OCI-LY1 (cell line): ENCODE results near the gene STAU1.

Source experiments
- H2AFZ ChIP-seq: fragments of 200-600 bp; sonication (generic), shearing (Covaris generic); 2 replicates; pipeline ENCODE4 v1.6.0; 2014; ENCODE audit warnings: antibody characterized with exemption, mild to moderate bottlenecking, low read length
- H3F3A ChIP-seq: fragments of 200-600 bp; sonication (generic), shearing (Covaris generic); 2 replicates; pipeline ENCODE4 v1.6.0; 2014; ENCODE audit warnings: mild to moderate bottlenecking, antibody characterized with exemption, low read length, moderate library complexity; ENCODE audit not compliant: insufficient read depth
- H3K27ac ChIP-seq: fragments of 200-600 bp; sonication (generic); 2 replicates; pipeline ENCODE4 v1.5.1; 2014; ENCODE audit warnings: low read length, mixed run types, mild to moderate bottlenecking, low read depth; ENCODE audit not compliant: poor library complexity, severe bottlenecking
- H3K27me3 ChIP-seq: fragments of 200-600 bp; sonication (generic); 2 replicates; pipeline ENCODE4 v1.6.0; 2014; ENCODE audit warnings: antibody characterized with exemption, mild to moderate bottlenecking, low read length, moderate library complexity; ENCODE audit not compliant: insufficient read depth
- H3K36me3 ChIP-seq: fragments of 200-600 bp; sonication (generic); 2 replicates; pipeline ENCODE4 v1.6.1; 2014; ENCODE audit warnings: mild to moderate bottlenecking, antibody characterized with exemption, low read length, moderate library complexity, mixed read lengths; ENCODE audit not compliant: insufficient read depth
- H3K4me1 ChIP-seq: fragments of 200-600 bp; sonication (generic); 2 replicates; pipeline ENCODE4 v1.5.1; 2014; ENCODE audit warnings: mild to moderate bottlenecking, low read length, moderate library complexity; ENCODE audit not compliant: insufficient read depth, severe bottlenecking
- H3K4me2 ChIP-seq: fragments of 200-600 bp; sonication (generic), shearing (Covaris generic); 2 replicates; pipeline ENCODE4 v1.6.1; 2014; ENCODE audit warnings: low read length
- H3K4me3 ChIP-seq: fragments of 200-600 bp; sonication (generic); 2 replicates; pipeline ENCODE4 v1.5.1; 2014; ENCODE audit warnings: low read length, low read depth, mild to moderate bottlenecking, mixed read lengths; ENCODE audit not compliant: poor library complexity, severe bottlenecking
- H3K79me2 ChIP-seq: fragments of 200-600 bp; shearing (Covaris generic); 2 replicates; pipeline ENCODE4 v1.6.1; 2016; ENCODE audit warnings: mixed run types, low read length, mixed read lengths; ENCODE audit not compliant: insufficient read depth
- H3K9ac ChIP-seq: fragments of 200-600 bp; sonication (generic), shearing (Covaris generic); 2 replicates; pipeline ENCODE4 v1.6.1; 2014; ENCODE audit warnings: mild to moderate bottlenecking, low read length, mixed read lengths
- H3K9me2 ChIP-seq: fragments of 200-600 bp; sonication (generic), shearing (Covaris generic); 2 replicates; pipeline ENCODE4 v1.6.1; 2014; ENCODE audit warnings: low read depth, mild to moderate bottlenecking, low read length, mixed read lengths
- H3K9me3 ChIP-seq: fragments of 200-600 bp; shearing (Covaris generic); 2 replicates; pipeline ENCODE4 v1.6.1; 2014; ENCODE audit warnings: low read length, mixed read lengths
- H4K20me1 ChIP-seq: fragments of 200-600 bp; sonication (generic), shearing (Covaris generic); 2 replicates; pipeline ENCODE4 v1.6.0; 2016; ENCODE audit warnings: mild to moderate bottlenecking, low read length; ENCODE audit not compliant: insufficient read depth
- EZH2 ChIP-seq: fragments of 200-600 bp; sonication (generic), shearing (Covaris generic); IDR thresholded peaks from 2 replicates; pipeline ENCODE4 v1.8.0; 2017; ENCODE audit warnings: borderline replicate concordance, mixed run types, mild to moderate bottlenecking, antibody characterized with exemption, low read length, moderate library complexity, mixed read lengths
- TF ChIP-seq, protein P1 (sequence below): fragments of 200-600 bp; sonication (generic), shearing (Covaris generic); IDR thresholded peaks from 2 replicates; pipeline ENCODE4 v1.5.1; 2017; ENCODE audit warnings: mild to moderate bottlenecking, antibody characterized with exemption, low read length, moderate library complexity, mixed read lengths

The STAU1 gene

DNA sequence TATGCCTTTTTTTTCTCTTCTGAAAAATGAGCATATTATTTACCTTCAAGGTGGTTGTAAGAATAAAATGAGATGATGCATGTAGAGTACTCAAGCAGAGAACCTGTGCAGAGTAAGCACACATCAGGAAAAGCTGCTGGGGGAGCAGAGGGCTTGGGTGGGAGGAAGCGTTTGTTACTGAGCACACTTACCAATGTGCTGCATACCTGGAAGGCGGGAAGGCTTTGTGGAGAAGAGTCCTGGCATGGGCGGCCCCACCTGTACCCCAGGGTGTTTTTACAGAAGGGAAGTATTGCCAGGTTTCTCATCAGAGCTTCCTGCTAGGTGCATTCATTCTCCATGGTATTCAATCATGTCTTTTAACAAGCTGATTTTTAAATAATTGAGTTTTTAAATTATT, 89.1 kb downstream of the STAU1 start:
- Histone ChIP-seq H3K27ac (no peak overlapping the region), H4K20me1 (no peaks in the 10 kb centered on the region), H3K4me2 (no peak overlapping the region), H3K9me3 (no peaks in the 10 kb centered on the region), H3K4me3 (no peak overlapping the region), H3K79me2 (no peaks in the 10 kb centered on the region), H3K4me1 (no peaks in the 10 kb centered on the region), H3K36me3 (peaks cover 89% of the 10 kb centered on the region), H3F3A (no peaks in the 10 kb centered on the region), H3K9ac (no peak overlapping the region), H3K9me2 (no peaks in the 10 kb centered on the region), H2AFZ (no peak overlapping the region), H3K27me3 (no peaks in the 10 kb centered on the region)
- TF ChIP-seq EZH2: no peak
- TF ChIP-seq, protein P1, sequence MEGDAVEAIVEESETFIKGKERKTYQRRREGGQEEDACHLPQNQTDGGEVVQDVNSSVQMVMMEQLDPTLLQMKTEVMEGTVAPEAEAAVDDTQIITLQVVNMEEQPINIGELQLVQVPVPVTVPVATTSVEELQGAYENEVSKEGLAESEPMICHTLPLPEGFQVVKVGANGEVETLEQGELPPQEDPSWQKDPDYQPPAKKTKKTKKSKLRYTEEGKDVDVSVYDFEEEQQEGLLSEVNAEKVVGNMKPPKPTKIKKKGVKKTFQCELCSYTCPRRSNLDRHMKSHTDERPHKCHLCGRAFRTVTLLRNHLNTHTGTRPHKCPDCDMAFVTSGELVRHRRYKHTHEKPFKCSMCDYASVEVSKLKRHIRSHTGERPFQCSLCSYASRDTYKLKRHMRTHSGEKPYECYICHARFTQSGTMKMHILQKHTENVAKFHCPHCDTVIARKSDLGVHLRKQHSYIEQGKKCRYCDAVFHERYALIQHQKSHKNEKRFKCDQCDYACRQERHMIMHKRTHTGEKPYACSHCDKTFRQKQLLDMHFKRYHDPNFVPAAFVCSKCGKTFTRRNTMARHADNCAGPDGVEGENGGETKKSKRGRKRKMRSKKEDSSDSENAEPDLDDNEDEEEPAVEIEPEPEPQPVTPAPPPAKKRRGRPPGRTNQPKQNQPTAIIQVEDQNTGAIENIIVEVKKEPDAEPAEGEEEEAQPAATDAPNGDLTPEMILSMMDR: no peak

DNA sequence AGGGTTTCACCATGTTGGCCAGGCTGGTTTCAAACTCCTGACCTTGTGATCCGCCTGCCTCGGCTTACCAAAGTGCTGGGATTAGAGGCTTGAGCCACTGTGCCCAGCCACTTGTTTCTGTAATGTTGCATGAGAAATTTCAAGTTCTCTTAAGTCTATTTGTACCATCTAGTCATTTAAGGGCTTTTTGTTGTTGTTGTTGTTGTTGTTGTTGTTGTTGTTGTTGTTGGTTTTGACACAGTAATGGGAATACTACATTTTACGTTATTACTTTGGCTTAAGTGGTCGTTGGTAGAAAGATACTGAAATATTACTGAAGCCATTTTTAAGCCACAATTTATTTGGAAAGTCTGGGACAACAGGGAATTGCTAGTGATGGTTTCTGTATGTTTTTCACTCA, 90.0 kb downstream of the STAU1 start:
- no peaks in the 10 kb centered on the region for H3K27me3 ChIP-seq
- H3K9ac ChIP-seq: no peak overlapping the region
- H3K9me3 ChIP-seq: no peaks in the 10 kb centered on the region
- no peaks in the 10 kb centered on the region for H3K79me2 ChIP-seq
- TF ChIP-seq, protein P1: no peak
- no peak for TF ChIP-seq EZH2
- no peaks in the 10 kb centered on the region for H3F3A ChIP-seq
- no peak overlapping the region for H3K27ac ChIP-seq
- no peaks in the 10 kb centered on the region for H3K4me1 ChIP-seq
- peaks cover 89% of the 10 kb centered on the region for H3K36me3 ChIP-seq
- H2AFZ ChIP-seq: no peak overlapping the region
- no peak overlapping the region for H3K4me2 ChIP-seq
- no peaks in the 10 kb centered on the region for H3K9me2 ChIP-seq
- H3K4me3 ChIP-seq: no peak overlapping the region
- no peaks in the 10 kb centered on the region for H4K20me1 ChIP-seq

DNA sequence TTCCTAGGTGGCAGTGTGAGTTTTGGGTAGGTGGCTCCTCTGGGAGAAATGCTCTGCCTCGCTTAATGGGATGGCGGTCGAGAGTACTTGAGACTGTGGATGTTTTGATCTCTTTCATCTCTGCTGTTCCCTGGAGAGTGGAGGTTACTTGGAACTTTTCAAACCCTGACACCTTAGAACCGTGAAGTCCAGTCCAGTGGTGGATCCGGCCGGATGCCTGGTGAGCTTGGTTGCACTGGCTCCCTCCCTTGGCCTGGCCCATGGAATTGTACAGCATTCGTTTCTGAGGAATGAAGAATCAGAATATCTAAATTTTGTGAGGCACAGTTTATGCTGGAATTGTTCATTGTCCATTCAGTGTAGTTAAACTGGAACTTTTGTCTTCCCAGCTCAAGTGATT, 91.0 kb downstream of the STAU1 start:
- Histone ChIP-seq H3K4me2 (no peak overlapping the region), H4K20me1 (no peaks in the 10 kb centered on the region), H3K27ac (no peak overlapping the region), H3K9me3 (no peaks in the 10 kb centered on the region), H2AFZ (no peak overlapping the region), H3K9ac (no peak overlapping the region), H3K4me1 (no peaks in the 10 kb centered on the region), H3K27me3 (no peaks in the 10 kb centered on the region), H3F3A (no peaks in the 10 kb centered on the region), H3K36me3 (peaks cover 89% of the 10 kb centered on the region), H3K4me3 (no peak overlapping the region), H3K9me2 (no peaks in the 10 kb centered on the region), H3K79me2 (no peaks in the 10 kb centered on the region)
- TF ChIP-seq, protein P1: no peak
- TF ChIP-seq EZH2: no peak
